Measurements from ENCODE around the gene PLCH1. TPM values are rescaled to one million over a fixed set of nuclear protein-coding genes. Genes with fewer than 3 reads are reported as not detected.

Gene PLCH1
- total and polyA plus RNA-seq, 2 of the 8 experiments (the other 6 are each of a cell fraction or from before 2014, with no cell fraction given): 5.8 to 17.2 TPM

DNA sequence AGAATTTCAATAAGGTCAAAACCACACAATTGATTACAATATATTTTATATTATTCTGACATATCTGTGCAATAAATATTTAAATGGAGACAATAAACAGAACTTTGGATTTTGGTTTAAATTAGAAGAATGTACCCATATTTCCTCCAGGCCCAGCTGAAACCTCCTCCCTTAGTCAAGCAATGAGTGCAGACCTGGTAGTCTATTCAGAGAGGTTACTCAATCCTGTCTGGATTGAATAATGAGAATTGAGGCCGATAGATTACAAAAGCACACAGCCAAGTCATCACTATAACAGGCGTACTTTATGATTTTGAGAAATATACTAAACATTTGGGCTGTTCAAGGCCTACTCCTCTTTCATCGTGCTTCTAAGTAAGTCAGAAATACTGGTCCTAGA, 336.9 kb downstream of the PLCH1 start (continued):
- TF ChIP-seq, protein P1, sequence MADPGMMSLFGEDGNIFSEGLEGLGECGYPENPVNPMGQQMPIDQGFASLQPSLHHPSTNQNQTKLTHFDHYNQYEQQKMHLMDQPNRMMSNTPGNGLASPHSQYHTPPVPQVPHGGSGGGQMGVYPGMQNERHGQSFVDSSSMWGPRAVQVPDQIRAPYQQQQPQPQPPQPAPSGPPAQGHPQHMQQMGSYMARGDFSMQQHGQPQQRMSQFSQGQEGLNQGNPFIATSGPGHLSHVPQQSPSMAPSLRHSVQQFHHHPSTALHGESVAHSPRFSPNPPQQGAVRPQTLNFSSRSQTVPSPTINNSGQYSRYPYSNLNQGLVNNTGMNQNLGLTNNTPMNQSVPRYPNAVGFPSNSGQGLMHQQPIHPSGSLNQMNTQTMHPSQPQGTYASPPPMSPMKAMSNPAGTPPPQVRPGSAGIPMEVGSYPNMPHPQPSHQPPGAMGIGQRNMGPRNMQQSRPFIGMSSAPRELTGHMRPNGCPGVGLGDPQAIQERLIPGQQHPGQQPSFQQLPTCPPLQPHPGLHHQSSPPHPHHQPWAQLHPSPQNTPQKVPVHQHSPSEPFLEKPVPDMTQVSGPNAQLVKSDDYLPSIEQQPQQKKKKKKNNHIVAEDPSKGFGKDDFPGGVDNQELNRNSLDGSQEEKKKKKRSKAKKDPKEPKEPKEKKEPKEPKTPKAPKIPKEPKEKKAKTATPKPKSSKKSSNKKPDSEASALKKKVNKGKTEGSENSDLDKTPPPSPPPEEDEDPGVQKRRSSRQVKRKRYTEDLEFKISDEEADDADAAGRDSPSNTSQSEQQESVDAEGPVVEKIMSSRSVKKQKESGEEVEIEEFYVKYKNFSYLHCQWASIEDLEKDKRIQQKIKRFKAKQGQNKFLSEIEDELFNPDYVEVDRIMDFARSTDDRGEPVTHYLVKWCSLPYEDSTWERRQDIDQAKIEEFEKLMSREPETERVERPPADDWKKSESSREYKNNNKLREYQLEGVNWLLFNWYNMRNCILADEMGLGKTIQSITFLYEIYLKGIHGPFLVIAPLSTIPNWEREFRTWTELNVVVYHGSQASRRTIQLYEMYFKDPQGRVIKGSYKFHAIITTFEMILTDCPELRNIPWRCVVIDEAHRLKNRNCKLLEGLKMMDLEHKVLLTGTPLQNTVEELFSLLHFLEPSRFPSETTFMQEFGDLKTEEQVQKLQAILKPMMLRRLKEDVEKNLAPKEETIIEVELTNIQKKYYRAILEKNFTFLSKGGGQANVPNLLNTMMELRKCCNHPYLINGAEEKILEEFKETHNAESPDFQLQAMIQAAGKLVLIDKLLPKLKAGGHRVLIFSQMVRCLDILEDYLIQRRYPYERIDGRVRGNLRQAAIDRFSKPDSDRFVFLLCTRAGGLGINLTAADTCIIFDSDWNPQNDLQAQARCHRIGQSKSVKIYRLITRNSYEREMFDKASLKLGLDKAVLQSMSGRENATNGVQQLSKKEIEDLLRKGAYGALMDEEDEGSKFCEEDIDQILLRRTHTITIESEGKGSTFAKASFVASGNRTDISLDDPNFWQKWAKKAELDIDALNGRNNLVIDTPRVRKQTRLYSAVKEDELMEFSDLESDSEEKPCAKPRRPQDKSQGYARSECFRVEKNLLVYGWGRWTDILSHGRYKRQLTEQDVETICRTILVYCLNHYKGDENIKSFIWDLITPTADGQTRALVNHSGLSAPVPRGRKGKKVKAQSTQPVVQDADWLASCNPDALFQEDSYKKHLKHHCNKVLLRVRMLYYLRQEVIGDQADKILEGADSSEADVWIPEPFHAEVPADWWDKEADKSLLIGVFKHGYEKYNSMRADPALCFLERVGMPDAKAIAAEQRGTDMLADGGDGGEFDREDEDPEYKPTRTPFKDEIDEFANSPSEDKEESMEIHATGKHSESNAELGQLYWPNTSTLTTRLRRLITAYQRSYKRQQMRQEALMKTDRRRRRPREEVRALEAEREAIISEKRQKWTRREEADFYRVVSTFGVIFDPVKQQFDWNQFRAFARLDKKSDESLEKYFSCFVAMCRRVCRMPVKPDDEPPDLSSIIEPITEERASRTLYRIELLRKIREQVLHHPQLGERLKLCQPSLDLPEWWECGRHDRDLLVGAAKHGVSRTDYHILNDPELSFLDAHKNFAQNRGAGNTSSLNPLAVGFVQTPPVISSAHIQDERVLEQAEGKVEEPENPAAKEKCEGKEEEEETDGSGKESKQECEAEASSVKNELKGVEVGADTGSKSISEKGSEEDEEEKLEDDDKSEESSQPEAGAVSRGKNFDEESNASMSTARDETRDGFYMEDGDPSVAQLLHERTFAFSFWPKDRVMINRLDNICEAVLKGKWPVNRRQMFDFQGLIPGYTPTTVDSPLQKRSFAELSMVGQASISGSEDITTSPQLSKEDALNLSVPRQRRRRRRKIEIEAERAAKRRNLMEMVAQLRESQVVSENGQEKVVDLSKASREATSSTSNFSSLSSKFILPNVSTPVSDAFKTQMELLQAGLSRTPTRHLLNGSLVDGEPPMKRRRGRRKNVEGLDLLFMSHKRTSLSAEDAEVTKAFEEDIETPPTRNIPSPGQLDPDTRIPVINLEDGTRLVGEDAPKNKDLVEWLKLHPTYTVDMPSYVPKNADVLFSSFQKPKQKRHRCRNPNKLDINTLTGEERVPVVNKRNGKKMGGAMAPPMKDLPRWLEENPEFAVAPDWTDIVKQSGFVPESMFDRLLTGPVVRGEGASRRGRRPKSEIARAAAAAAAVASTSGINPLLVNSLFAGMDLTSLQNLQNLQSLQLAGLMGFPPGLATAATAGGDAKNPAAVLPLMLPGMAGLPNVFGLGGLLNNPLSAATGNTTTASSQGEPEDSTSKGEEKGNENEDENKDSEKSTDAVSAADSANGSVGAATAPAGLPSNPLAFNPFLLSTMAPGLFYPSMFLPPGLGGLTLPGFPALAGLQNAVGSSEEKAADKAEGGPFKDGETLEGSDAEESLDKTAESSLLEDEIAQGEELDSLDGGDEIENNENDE (IDR thresholded peaks at IDR 0.05; ENCODE audit: insufficient replicate concordance, low read length): no peak
- TF ChIP-seq RXRA (IDR thresholded peaks at IDR 0.05; ENCODE audit: insufficient read depth, low read depth, low read length) (no peak), PHF8 (conservative IDR thresholded peaks at IDR 0.05; ENCODE audit: low read depth, low read length) (no peak), BRCA1 (IDR thresholded peaks at IDR 0.05; ENCODE audit: low read depth, low read length) (no peak), CHD1 (IDR thresholded peaks at IDR 0.05; ENCODE audit: low read depth, low read length) (no peak), EZH2 (IDR thresholded peaks at IDR 0.05; ENCODE audit: low read depth, low read length, severe bottlenecking) (no peak), CREB1 (IDR thresholded peaks at IDR 0.05) (no peak), NRF1 (IDR thresholded peaks at IDR 0.05; ENCODE audit: low read depth, low read length) (no peak), CEBPB (IDR thresholded peaks at IDR 0.05; ENCODE audit: low read depth, low read length) (no peak)

Data from H1 (cell line).